ENCODE data around the gene CRPPA. TPM values are rescaled to one million over a fixed set of nuclear protein-coding genes. Genes with fewer than 3 reads are reported as not detected.

The CRPPA gene
- total RNA-seq, 4 donors from 2014 or later, result 0.80 to 2.6 (median 1.8) TPM

DNA sequence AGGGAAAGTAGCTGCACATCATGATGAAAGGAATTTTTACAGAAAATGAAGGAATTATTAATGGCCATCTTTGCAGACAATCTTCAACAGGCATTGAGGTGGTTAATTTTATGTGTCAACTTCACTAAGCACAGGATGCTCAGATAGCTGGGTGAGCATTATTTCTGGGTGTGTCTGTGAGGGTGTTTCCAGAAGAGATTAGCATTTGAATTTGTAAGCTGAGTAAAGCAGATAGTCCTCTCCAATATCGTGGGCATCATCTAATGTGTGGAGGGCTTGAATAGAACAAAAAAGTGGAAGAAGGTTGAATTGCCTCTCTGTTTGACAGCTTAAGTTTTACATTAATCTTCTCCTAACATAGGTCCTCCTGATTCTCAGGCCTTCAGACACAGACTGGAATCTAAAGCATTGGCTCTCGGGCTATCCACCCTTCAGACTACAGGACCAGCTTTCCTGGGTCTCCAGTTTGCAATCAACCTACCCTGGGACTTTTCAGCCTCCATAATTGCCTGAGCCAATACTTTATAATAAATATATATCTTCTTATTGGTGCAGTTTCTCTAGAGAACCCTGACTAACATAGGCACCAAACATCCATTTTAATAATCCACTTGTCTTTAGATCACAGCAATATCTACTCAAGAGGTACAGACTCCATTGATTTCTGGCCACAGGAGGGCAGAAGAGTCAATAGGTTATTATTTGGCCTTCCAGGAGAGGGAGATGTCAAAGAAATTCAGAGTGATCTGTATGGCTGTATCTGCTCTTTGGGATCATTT, 10.5 kb upstream of the CRPPA start:
- H3K4me3 ChIP-seq, result no peak overlapping the region
- no peaks in the 10 kb centered on the region for H3K36me3 ChIP-seq
- H3K9me3 ChIP-seq, result no peaks in the 10 kb centered on the region
- 80 to 93% methylated on average over 2 of the region's 2 CpGs for WGBS, 2 donors (ENCODE audit: low coverage in 1 of 2)
- H3K27ac ChIP-seq, result no peak overlapping the region
- H3K4me1 ChIP-seq, result peaks cover 0 to 4% (median 0%) of the 10 kb centered on the region in 4 donors
- peak; percentile 35 for DNase-seq
- intact Hi-C loops (cut with DNase I; ENCODE audit: low total_unique reads) (no loop called here), in situ Hi-C loops (cut with MboI; ENCODE audit: low pct_ligation_motif_present in 1 of 4, low pct_unique_long_range_greater_than_20kb in 1 of 4, low sequenced_read_pairs in 3 of 4) (loop anchor here in 2 of 4 donors (10.0 to 25.0 kb wide), 2 partner anchors 130 to 133 kb away; no protein-coding TSS in a partner anchor)
- TF ChIP-seq EP300 (IDR thresholded peaks at IDR 0.05; ENCODE audit: low read depth), result no peak
- TF ChIP-seq, protein P1, sequence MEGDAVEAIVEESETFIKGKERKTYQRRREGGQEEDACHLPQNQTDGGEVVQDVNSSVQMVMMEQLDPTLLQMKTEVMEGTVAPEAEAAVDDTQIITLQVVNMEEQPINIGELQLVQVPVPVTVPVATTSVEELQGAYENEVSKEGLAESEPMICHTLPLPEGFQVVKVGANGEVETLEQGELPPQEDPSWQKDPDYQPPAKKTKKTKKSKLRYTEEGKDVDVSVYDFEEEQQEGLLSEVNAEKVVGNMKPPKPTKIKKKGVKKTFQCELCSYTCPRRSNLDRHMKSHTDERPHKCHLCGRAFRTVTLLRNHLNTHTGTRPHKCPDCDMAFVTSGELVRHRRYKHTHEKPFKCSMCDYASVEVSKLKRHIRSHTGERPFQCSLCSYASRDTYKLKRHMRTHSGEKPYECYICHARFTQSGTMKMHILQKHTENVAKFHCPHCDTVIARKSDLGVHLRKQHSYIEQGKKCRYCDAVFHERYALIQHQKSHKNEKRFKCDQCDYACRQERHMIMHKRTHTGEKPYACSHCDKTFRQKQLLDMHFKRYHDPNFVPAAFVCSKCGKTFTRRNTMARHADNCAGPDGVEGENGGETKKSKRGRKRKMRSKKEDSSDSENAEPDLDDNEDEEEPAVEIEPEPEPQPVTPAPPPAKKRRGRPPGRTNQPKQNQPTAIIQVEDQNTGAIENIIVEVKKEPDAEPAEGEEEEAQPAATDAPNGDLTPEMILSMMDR (IDR thresholded peaks at IDR 0.05), result peak; percentile 27 to 70 (median 51)
- no peaks in the 10 kb centered on the region for H3K27me3 ChIP-seq

DNA sequence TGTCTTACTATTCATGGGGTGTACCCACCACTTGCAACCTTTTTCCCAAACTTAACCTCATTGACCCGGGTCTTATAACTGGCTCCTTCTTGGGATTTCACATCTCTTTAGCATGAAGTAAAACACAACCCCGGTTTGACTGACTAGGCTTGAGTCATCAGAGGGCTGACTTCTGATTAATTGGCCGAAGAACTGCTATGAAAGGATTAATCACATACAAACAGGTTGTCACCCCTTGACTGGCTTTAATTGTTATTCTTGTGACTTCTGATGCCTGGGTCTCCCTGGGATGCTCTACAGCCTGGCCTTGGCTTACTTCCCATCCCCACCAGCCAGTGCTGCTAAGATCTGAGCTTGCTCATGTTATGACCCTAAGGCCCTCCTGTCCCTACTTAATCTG, 8.8 kb upstream of the CRPPA start:
- TF ChIP-seq POLR2AphosphoS5 (IDR thresholded peaks at IDR 0.05) (no peak), POLR2A (IDR thresholded peaks at IDR 0.05) (no peak), EP300 (IDR thresholded peaks at IDR 0.05; ENCODE audit: low read depth) (no peak)
- TF ChIP-seq, protein P1 (IDR thresholded peaks at IDR 0.05), result no peak

DNA sequence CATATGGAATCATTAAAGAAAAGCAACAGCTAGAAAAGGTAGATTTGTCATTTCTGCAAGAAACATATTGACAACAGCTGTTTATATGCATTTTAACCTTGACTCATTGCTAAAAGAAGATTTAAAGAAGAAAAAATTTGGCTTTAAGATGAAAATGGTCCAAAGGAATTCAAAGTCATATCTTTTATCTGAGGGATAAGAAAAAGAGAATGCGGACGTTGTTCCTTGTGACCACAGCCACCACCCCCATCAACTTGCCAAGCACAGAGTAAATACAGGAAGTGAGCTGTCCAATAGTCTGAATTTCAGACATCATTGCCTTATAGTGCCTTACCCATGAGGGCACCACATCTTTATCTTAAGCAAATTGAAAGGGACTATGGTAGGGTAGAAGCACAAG, 7.3 kb upstream of the CRPPA start:
- Histone ChIP-seq H3K27me3 (no peaks in the 10 kb centered on the region), H3K4me1 (peaks cover 0 to 4% (median 0%) of the 10 kb centered on the region in 4 donors), H3K36me3 (no peaks in the 10 kb centered on the region), H3K9me3 (no peaks in the 10 kb centered on the region), H3K27ac (no peak overlapping the region), H3K4me3 (no peak overlapping the region)
- peak; percentile 12 for DNase-seq
- 31 to 47% methylated on average over 2 of the region's 2 CpGs for WGBS, 2 donors (ENCODE audit: low coverage in 1 of 2)
- intact Hi-C loops (cut with DNase I; ENCODE audit: low total_unique reads), result no loop called here
- TF ChIP-seq POLR2A (IDR thresholded peaks at IDR 0.05) (no peak), EP300 (IDR thresholded peaks at IDR 0.05; ENCODE audit: low read depth) (no peak), POLR2AphosphoS5 (IDR thresholded peaks at IDR 0.05) (no peak)
- TF ChIP-seq, protein P1 (IDR thresholded peaks at IDR 0.05), result no peak
- in situ Hi-C loops (cut with MboI; ENCODE audit: low pct_ligation_motif_present in 1 of 4, low pct_unique_long_range_greater_than_20kb in 1 of 4, low sequenced_read_pairs in 3 of 4), result loop anchor here in 1 of 4 donors (25.0 kb wide), 1 partner anchor 134 kb away; no protein-coding TSS in a partner anchor

More for the DNA sequence above, 8.8 kb upstream of the CRPPA start:
- intact Hi-C loops (cut with DNase I; ENCODE audit: low total_unique reads), result no loop called here
- H3K4me1 ChIP-seq, result peaks cover 0 to 4% (median 0%) of the 10 kb centered on the region in 4 donors
- no peak for DNase-seq
- no peak overlapping the region for H3K27ac ChIP-seq
- 80 to 83% methylated on average over 1 to 3 of the region's 3 CpGs for WGBS, 2 donors (ENCODE audit: low coverage in 1 of 2)
- in situ Hi-C loops (cut with MboI; ENCODE audit: low pct_ligation_motif_present in 1 of 4, low pct_unique_long_range_greater_than_20kb in 1 of 4, low sequenced_read_pairs in 3 of 4), result loop anchor here in 2 of 4 donors (10.0 to 25.0 kb wide), 2 partner anchors 132 to 135 kb away; no protein-coding TSS in a partner anchor
- H3K9me3 ChIP-seq, result no peaks in the 10 kb centered on the region
- H3K36me3 ChIP-seq, result no peaks in the 10 kb centered on the region
- H3K27me3 ChIP-seq, result no peaks in the 10 kb centered on the region
- no peak overlapping the region for H3K4me3 ChIP-seq

DNA sequence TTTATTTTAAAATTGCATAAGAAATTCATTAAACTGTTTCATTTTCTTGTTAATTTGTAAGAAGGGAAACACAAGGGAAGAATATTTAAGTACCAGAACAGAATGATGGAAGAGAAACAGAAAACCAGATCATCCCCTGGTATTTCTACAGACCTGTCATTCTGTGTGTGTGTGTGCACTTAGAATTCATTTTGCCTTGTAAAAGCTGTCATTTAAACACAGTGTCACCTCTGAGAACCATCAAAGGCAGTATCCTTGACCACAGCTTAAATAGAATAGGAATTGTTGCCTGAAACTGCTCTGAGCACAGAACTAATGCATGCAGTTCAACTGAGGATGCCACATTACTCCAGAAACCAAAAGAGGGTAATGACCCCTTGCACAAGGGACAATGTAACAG, 6.8 kb upstream of the CRPPA start:
- Histone ChIP-seq H3K27ac (no peak overlapping the region), H3K4me1 (peaks cover 0 to 4% (median 0%) of the 10 kb centered on the region in 4 donors), H3K27me3 (no peaks in the 10 kb centered on the region), H3K36me3 (no peaks in the 10 kb centered on the region), H3K4me3 (no peak overlapping the region), H3K9me3 (no peaks in the 10 kb centered on the region)
- in situ Hi-C loops (cut with MboI; ENCODE audit: low pct_ligation_motif_present in 1 of 4, low pct_unique_long_range_greater_than_20kb in 1 of 4, low sequenced_read_pairs in 3 of 4) (loop anchor here in 1 of 4 donors (25.0 kb wide), 1 partner anchor 134 kb away; no protein-coding TSS in a partner anchor), intact Hi-C loops (cut with DNase I; ENCODE audit: low total_unique reads) (no loop called here)
- no peak for DNase-seq
- TF ChIP-seq, protein P1 (IDR thresholded peaks at IDR 0.05), result no peak
- TF ChIP-seq POLR2AphosphoS5 (IDR thresholded peaks at IDR 0.05) (no peak), POLR2A (IDR thresholded peaks at IDR 0.05) (no peak), EP300 (IDR thresholded peaks at IDR 0.05; ENCODE audit: low read depth) (no peak)
